ENCODE measurements around the gene TMEM235. TPM values are rescaled to one million over a fixed set of nuclear protein-coding genes. Genes with fewer than 3 reads are reported as not detected.

Gene TMEM235
- not detected for total RNA-seq
- not detected for polyA plus RNA-seq
- long read RNA-seq, donor 1: 0 reads
- long read RNA-seq, donor 2: 0 reads
- long read RNA-seq, donor 3: 0 reads

GRCh38 chr17:78230996-78231935 lies at the start of gene TMEM235:
TMEM235 (plus strand) TSS chr17:78231631; CDS start chr17:78232024, 393 bp downstream.
- no peaks in the 10 kb centered on the region for H3K9me3 ChIP-seq
- TF ChIP-seq CTCF (IDR thresholded peaks at IDR 0.05) (no peak), POLR2A (IDR thresholded peaks at IDR 0.05) (no peak)
- 24 to 53% (median 28%) methylated on average over 23 to 52 of the region's 52 CpGs for WGBS, 4 donors
- no peaks in the 10 kb centered on the region for H3K36me3 ChIP-seq
- H3K27ac ChIP-seq: no peak within 1 kb of the TSS
- peaks cover 16 to 36% (median 24%) of the 10 kb centered on the region in 9 donors for H3K27me3 ChIP-seq
- intact Hi-C loops (cut with DNase I): no loop called here
- H3K4me3 ChIP-seq: no peak within 1 kb of the TSS
- H3K4me1 ChIP-seq: peaks cover 0 to 16% (median 2%) of the 10 kb centered on the region in 12 donors
- ATAC-seq (no peak), DNase-seq (no peak)

GRCh38 chr17:78182504-78182903 lies 48.9 kb upstream of the TMEM235 start:
- Histone ChIP-seq H3K9me3 (no peaks in the 10 kb centered on the region), H3K27me3 (no peaks in the 10 kb centered on the region), H3K4me3 (no peak overlapping the region), H3K4me1 (peaks cover 0 to 37% (median 4%) of the 10 kb centered on the region in 12 donors), H3K27ac (no peak overlapping the region), H3K36me3 (no peaks in the 10 kb centered on the region)
- ATAC-seq (no peak), DNase-seq (peak in 1 of 5 donors; percentile 54)
- TF ChIP-seq POLR2A (IDR thresholded peaks at IDR 0.05) (no peak), CTCF (IDR thresholded peaks at IDR 0.05) (no peak)
- intact Hi-C loops (cut with DNase I): no loop called here
- 94 to 97% (median 97%) methylated on average over 13 of the region's 13 CpGs for WGBS, 4 donors

- WGBS, 4 donors: 92 to 95% (median 93%) methylated on average over 12 of the region's 12 CpGs
- no peak overlapping the region for H3K27ac ChIP-seq
- H3K4me1 ChIP-seq: peaks cover 0 to 50% (median 13%) of the 10 kb centered on the region in 12 donors
These were observed 47.5 kb upstream of the TMEM235 start for GRCh38 chr17:78183916-78184315.

More at GRCh38 chr17:78183916-78184315, 47.5 kb upstream of the TMEM235 start:
- Histone ChIP-seq H3K4me3 (no peak overlapping the region), H3K27me3 (no peaks in the 10 kb centered on the region), H3K36me3 (no peaks in the 10 kb centered on the region), H3K9me3 (no peaks in the 10 kb centered on the region)
- DNase-seq (no peak), ATAC-seq (no peak)
- TF ChIP-seq CTCF (IDR thresholded peaks at IDR 0.05): no peak
- TF ChIP-seq POLR2A (IDR thresholded peaks at IDR 0.05): no peak
- intact Hi-C loops (cut with DNase I): no loop called here

Measured in heart left ventricle (tissue), 16 donors.